GM12878 (cell line): ENCODE results near the gene TMEM132D. TPM values are rescaled to one million over a fixed set of nuclear protein-coding genes. Genes with fewer than 3 reads are reported as not detected.

Experiments used
- ATAC-seq: fragments of 200-7000 bp; cut with Tn5 transposase; 3 replicates; pipeline ENCODE4 v1.9.1; 2020; ENCODE audit warnings: mild to moderate bottlenecking, moderate library complexity
- BruUV-seq: library from RNA; stranded (reverse); fragments of 400-500 nt; replicated peaks from 2 replicates; lab custom pipeline; 2021; lab: Mats Ljungman, UMichigan
- CTCF ChIA-PET: fragments of 300-600 bp; sonication (Branson Sonifier 250); formaldehyde crosslinking; extraction: SDS; loops from one replicate; lab custom pipeline; 2021; ENCODE audit warnings: inconsistent platforms; lab: Yijun Ruan, JAX
- POLR2A ChIA-PET: fragments of 350-600 bp; formaldehyde crosslinking; extraction: SDS; loops from one replicate; lab custom pipeline; 2021; ENCODE audit warnings: inconsistent platforms; lab: Charles Lee
- RAD21 ChIA-PET: fragments of 300-600 bp; sonication (Branson Sonifier 250); formaldehyde crosslinking; loops from one replicate; lab custom pipeline; 2023; ENCODE audit warnings: antibody characterized with exemption; ENCODE audit not compliant: unreplicated experiment; lab: Charles Lee
- SMC1A ChIA-PET: fragments of 300-600 bp; sonication (Branson Sonifier 250); formaldehyde crosslinking; loops from one replicate; lab custom pipeline; 2023; ENCODE audit not compliant: unreplicated experiment, uncharacterized antibody; lab: Charles Lee
- DNase-seq: peaks from one replicate; pipeline ENCODE4 v3.0.0-alpha.2; 2011; ENCODE audit warnings: low read depth, low spot score
- FAIRE-seq: peaks from 3 replicates; lab custom pipeline; 2011; peaks lifted over from hg19 to GRCh38; lab: Jason Lieb, UNC
- H2AFZ ChIP-seq: 2 replicates; pipeline ENCODE4 v1.6.0; 2011; ENCODE audit warnings: low read depth, low read length, control low read depth; ENCODE audit not compliant: control insufficient read depth
- H3K27ac ChIP-seq: 2 replicates; pipeline ENCODE4 v1.5.1; 2011; ENCODE audit warnings: control low read depth; ENCODE audit not compliant: control insufficient read depth, insufficient read depth
- H3K27me3 ChIP-seq, 2 experiments: replicated peaks in 1 of 2; 2 replicates each; pipeline versions ENCODE4 v1.6.0 to v1.6.1; 2011; ENCODE audit warnings: low read length in 1 of 2; ENCODE audit not compliant: control insufficient read depth in 2 of 2, insufficient read depth in 2 of 2
- H3K36me3 ChIP-seq, 2 experiments: 2 replicates each; pipeline ENCODE4 v1.5.1; 2011; ENCODE audit warnings: low read length in 1 of 2; ENCODE audit not compliant: control insufficient read depth in 2 of 2, insufficient read depth in 2 of 2
- H3K4me1 ChIP-seq: 2 replicates; pipeline ENCODE4 v1.6.1; 2011; ENCODE audit warnings: mild to moderate bottlenecking, low read length, moderate library complexity, mixed read lengths; ENCODE audit not compliant: control insufficient read depth, insufficient read depth
- H3K4me2 ChIP-seq: 2 replicates; pipeline ENCODE4 v1.6.0; 2011; ENCODE audit warnings: control low read depth; ENCODE audit not compliant: control insufficient read depth, insufficient read depth
- H3K4me3 ChIP-seq: fragments of 200-600 bp; sonication (generic); 2 replicates; pipeline ENCODE4 v1.5.1; 2016
- H3K79me2 ChIP-seq: 2 replicates; pipeline ENCODE4 v1.6.0; 2011; ENCODE audit warnings: low read length; ENCODE audit not compliant: control insufficient read depth, insufficient read depth
- H3K9ac ChIP-seq: 2 replicates; pipeline ENCODE4 v1.8.0; 2011; ENCODE audit warnings: low read length, control low read depth, mixed read lengths; ENCODE audit not compliant: control insufficient read depth, insufficient read depth
- H3K9me3 ChIP-seq: replicated peaks from 3 replicates; pipeline ENCODE4 v1.5.1; 2011; ENCODE audit warnings: mild to moderate bottlenecking, low read length; ENCODE audit not compliant: control insufficient read depth, insufficient read depth
- H4K20me1 ChIP-seq: 2 replicates; pipeline ENCODE4 v1.6.0; 2011; ENCODE audit not compliant: control insufficient read depth, insufficient read depth
- ASH2L ChIP-seq: fragments of 300-600, 200-600 bp; sonication (generic); IDR thresholded peaks from 2 replicates; pipeline ENCODE4 v1.6.1; 2017; ENCODE audit warnings: low read depth, mild to moderate bottlenecking, borderline replicate concordance
- BCL11A ChIP-seq: IDR thresholded peaks from 2 replicates; pipeline ENCODE4 v1.6.1; 2011; ENCODE audit warnings: low read depth, low read length
- CBFB ChIP-seq: IDR thresholded peaks from 2 replicates; pipeline ENCODE4 v1.6.1; 2016; ENCODE audit warnings: antibody characterized with exemption, low read depth
- CBX3 ChIP-seq: fragments of 200-600 bp; sonication (generic); IDR thresholded peaks from 2 replicates; pipeline ENCODE4 v1.6.1; 2016; ENCODE audit warnings: low read depth, borderline replicate concordance
- EGR1 ChIP-seq, 2 experiments: IDR thresholded peaks; 1 replicate in 1 of 2; 2 replicates in 1 of 2; pipeline ENCODE4 v1.6.1; 2011 to 2012; ENCODE audit warnings: low read depth in 2 of 2, low read length in 2 of 2, borderline replicate concordance in 1 of 2, mild to moderate bottlenecking in 1 of 2, moderate library complexity in 1 of 2
- FOS ChIP-seq: IDR thresholded peaks from 3 replicates; pipeline ENCODE4 v1.6.1; 2011; ENCODE audit warnings: borderline replicate concordance; ENCODE audit not compliant: insufficient read length; ENCODE audit errors: extremely low read depth
- FOXK2 ChIP-seq: fragments of 450-650 bp; IDR thresholded peaks from 2 replicates; pipeline ENCODE4 v1.6.1; 2017; ENCODE audit warnings: mild to moderate bottlenecking, moderate library complexity
- FOXM1 ChIP-seq: IDR thresholded peaks from 2 replicates; pipeline ENCODE4 v1.6.1; 2012; ENCODE audit warnings: low read depth, mild to moderate bottlenecking, inconsistent platforms, low read length, moderate library complexity
- JUNB ChIP-seq: IDR thresholded peaks from 2 replicates; pipeline ENCODE4 v1.6.1; 2016; ENCODE audit warnings: antibody characterized with exemption, mild to moderate bottlenecking
- JUND ChIP-seq: IDR thresholded peaks from 2 replicates; pipeline ENCODE4 v1.6.1; 2012; ENCODE audit warnings: low read depth, mild to moderate bottlenecking, low read length, improper control_type of control experiment, moderate library complexity
- KLF5 ChIP-seq: fragments of 450-650 bp; IDR thresholded peaks from 2 replicates; pipeline ENCODE4 v1.6.1; 2014; ENCODE audit warnings: mild to moderate bottlenecking; ENCODE audit not compliant: partially characterized antibody
- MYC ChIP-seq: IDR thresholded peaks from 2 replicates; pipeline ENCODE4 v1.6.1; 2011; ENCODE audit warnings: mild to moderate bottlenecking, low read length, moderate library complexity, inconsistent platforms; ENCODE audit not compliant: insufficient read depth, insufficient replicate concordance, insufficient read length, severe bottlenecking
- NRF1 ChIP-seq: conservative IDR thresholded peaks from 2 replicates; pipeline ENCODE4 v1.6.1; 2011; ENCODE audit warnings: mild to moderate bottlenecking, low read depth, low read length, improper control_type of control experiment
- PML ChIP-seq: IDR thresholded peaks from 2 replicates; pipeline ENCODE4 v1.6.1; 2012; ENCODE audit warnings: low read length, inconsistent platforms
- POLR2AphosphoS5 ChIP-seq: IDR thresholded peaks from 2 replicates; pipeline ENCODE4 v1.6.1; 2011; ENCODE audit warnings: mild to moderate bottlenecking, low read length, inconsistent platforms
- RAD51 ChIP-seq: fragments of 450-650 bp; IDR thresholded peaks from 2 replicates; pipeline ENCODE4 v1.6.1; 2016; ENCODE audit warnings: moderate library complexity, mild to moderate bottlenecking, inconsistent platforms
- SRF ChIP-seq, 2 experiments: IDR thresholded peaks; 2 replicates each; pipeline ENCODE4 v1.6.1; 2011; ENCODE audit warnings: low read depth in 2 of 2, low read length in 2 of 2, mild to moderate bottlenecking in 1 of 2, moderate library complexity in 1 of 2
- TARDBP ChIP-seq: IDR thresholded peaks from 2 replicates; pipeline ENCODE4 v1.6.1; 2016; ENCODE audit warnings: borderline replicate concordance
- WRNIP1 ChIP-seq: IDR thresholded peaks from 2 replicates; pipeline ENCODE4 v1.6.1; 2011; ENCODE audit warnings: low read depth, low read length, improper control_type of control experiment, borderline replicate concordance
- ZNF24 ChIP-seq: fragments of 450-650 bp; IDR thresholded peaks from 2 replicates; pipeline ENCODE4 v1.6.1; 2017; ENCODE audit warnings: antibody characterized with exemption, mild to moderate bottlenecking
- WGBS: methylation state at CpG from one replicate; pipeline ENCODE4 v1.1.6; 2016; ENCODE audit warnings: low lambda C conversion rate; ENCODE audit not compliant: insufficient replicate concordance, insufficient coverage; ENCODE audit errors: missing lambda C conversion rate; 5-methylcytosine and 5-hydroxymethylcytosine counted together
- in situ Hi-C: fragments of 300-500 bp; cut with MboI; formaldehyde crosslinking; loops from 9 replicates; pipeline ENCODE4 v1.14.3; 2018; ENCODE audit warnings: mixed read lengths
- intact Hi-C: fragments of 100-400 bp; cut with micrococcal nuclease; formaldehyde crosslinking; loops from one replicate; pipeline ENCODE4 v1.14.2; 2022; ENCODE audit not compliant: unreplicated experiment
- polyA plus RNA-seq, 11 experiments: library from polyadenylated mRNA; depleted of rRNA in 4 of 11; unstranded in 6 of 11; stranded (reverse) in 5 of 11; fragments of >200 nt; fragmentation: Nextera tagmentation in 4 of 11; fragmentation: Illumina TruSeq in 1 of 11; extraction: Ambion mirVana in 4 of 11; extraction: Trizol in 1 of 11; gene quantifications; 1 replicate in 1 of 11; 2 replicates in 10 of 11; pipeline versions ENCODE4 v1.2.1 to v1.2.3, GENCODE V29; 2011 to 2016; ENCODE audit warnings: inconsistent platforms in 2 of 11, missing spikeins in 2 of 11, low read depth in 1 of 11
- total RNA-seq, 4 experiments: library from RNA; depleted of rRNA in 3 of 4; stranded (reverse); fragments of >200 nt in 3 of 4; fragmentation: Illumina TruSeq in 1 of 4; extraction: Trizol in 1 of 4; gene quantifications; 2 replicates each; pipeline versions ENCODE4 v1.2.1 to v1.2.3, GENCODE V29; 2013 to 2021
- TF ChIP-seq, protein P1 (sequence below): fragments of 450-650 bp; IDR thresholded peaks from 2 replicates; pipeline ENCODE4 v1.6.1; 2017; ENCODE audit warnings: mild to moderate bottlenecking
- TF ChIP-seq, protein P2 (sequence below): fragments of 150-350 bp; IDR thresholded peaks from 2 replicates; pipeline ENCODE4 v1.6.1; 2014; ENCODE audit warnings: mild to moderate bottlenecking, low read depth, low read length

TMEM132D gene
- total and polyA plus RNA-seq, 10 of the 15 experiments (the other 5 are each of a cell fraction or from before 2014, with no cell fraction given): under 0.01 to 0.12 (median 0.02) TPM; not detected in 3

DNA sequence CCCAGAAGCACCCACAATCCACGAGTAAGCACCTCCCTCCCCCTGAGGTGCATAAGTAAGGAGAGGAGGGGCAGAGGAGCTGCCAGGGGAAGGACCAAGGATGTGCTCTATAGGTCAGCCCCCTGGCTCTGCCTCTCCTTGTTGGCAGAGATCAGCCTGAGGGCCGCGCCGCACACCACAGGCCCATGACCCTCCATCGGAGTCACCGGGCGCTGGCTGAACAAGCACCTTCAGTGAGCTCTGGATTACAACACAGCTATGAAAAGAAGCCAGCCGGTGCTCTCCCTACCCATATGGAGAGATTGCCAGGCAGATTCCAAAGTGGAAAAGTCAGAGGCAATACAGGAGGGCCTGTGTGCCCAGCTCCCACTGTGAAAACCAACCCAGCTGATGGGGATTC, 793.2 kb downstream of the TMEM132D start (continued):
- TF ChIP-seq ASH2L (no peak), POLR2AphosphoS5 (no peak), CBFB (no peak), FOXK2 (no peak), ZNF24 (no peak)

DNA sequence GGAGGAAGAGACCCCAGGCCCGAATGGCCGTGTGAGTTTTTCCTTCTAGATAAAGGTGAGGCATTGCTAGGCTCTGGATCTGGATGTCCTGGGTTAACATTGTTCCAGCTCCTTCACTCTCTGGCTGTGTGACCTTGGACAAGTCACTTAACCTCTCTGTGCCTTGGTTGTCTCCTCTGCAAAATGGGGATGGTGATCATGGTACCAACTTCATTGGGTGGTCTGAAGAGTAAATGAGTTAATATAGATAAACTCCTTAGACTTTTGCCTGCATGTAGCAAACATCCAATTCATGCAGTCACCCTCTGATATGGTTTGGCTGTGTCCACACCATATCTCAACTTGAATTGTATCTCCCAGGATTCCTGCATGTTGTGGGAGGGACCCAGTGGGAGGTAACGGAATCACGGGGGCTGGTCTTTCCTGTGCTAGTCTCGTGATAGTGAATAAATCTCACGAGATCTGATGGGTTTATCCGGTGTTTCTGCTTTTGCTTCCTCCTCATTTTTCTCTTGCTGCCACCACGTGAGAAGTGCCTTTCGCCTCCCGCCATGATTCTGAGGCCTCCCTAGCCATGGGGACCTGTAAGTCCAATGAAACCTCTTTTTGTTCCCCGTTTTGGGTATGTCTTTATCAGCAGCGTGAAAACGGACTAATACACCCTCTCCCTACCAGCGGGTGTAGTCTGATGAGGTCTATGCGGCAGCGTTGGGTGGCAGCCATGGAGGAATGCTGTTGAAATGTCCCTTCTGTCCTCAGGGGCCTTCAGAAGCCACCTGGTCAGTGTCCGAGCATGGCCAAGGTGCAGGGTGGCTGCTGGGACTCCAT, 794.4 kb downstream of the TMEM132D start:
- peak; percentile 70 for FAIRE-seq
- TF ChIP-seq FOS (no peak), WRNIP1 (no peak), JUNB (no peak), CBX3 (no peak), FOXM1 (no peak), JUND (no peak), MYC (no peak), BCL11A (no peak), CBFB (no peak), PML (no peak), SRF (IDR thresholded peaks at IDR 0.05; ENCODE audit: low read depth in 2 of 2, low read length in 2 of 2) (no peak), TARDBP (no peak), NRF1 (no peak), KLF5 (no peak), RAD51 (no peak), EGR1 (IDR thresholded peaks at IDR 0.05; ENCODE audit: borderline replicate concordance in 1 of 2, low read depth in 2 of 2, low read length in 2 of 2) (no peak)
- TF ChIP-seq, protein P1, sequence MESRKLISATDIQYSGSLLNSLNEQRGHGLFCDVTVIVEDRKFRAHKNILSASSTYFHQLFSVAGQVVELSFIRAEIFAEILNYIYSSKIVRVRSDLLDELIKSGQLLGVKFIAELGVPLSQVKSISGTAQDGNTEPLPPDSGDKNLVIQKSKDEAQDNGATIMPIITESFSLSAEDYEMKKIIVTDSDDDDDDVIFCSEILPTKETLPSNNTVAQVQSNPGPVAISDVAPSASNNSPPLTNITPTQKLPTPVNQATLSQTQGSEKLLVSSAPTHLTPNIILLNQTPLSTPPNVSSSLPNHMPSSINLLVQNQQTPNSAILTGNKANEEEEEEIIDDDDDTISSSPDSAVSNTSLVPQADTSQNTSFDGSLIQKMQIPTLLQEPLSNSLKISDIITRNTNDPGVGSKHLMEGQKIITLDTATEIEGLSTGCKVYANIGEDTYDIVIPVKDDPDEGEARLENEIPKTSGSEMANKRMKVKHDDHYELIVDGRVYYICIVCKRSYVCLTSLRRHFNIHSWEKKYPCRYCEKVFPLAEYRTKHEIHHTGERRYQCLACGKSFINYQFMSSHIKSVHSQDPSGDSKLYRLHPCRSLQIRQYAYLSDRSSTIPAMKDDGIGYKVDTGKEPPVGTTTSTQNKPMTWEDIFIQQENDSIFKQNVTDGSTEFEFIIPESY: no peak
- TF ChIP-seq, protein P2, sequence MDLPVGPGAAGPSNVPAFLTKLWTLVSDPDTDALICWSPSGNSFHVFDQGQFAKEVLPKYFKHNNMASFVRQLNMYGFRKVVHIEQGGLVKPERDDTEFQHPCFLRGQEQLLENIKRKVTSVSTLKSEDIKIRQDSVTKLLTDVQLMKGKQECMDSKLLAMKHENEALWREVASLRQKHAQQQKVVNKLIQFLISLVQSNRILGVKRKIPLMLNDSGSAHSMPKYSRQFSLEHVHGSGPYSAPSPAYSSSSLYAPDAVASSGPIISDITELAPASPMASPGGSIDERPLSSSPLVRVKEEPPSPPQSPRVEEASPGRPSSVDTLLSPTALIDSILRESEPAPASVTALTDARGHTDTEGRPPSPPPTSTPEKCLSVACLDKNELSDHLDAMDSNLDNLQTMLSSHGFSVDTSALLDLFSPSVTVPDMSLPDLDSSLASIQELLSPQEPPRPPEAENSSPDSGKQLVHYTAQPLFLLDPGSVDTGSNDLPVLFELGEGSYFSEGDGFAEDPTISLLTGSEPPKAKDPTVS: no peak

More for the DNA sequence above, 794.4 kb downstream of the TMEM132D start:
- ATAC-seq (no peak), DNase-seq (no peak)
- Histone ChIP-seq H3K4me2 (no peak overlapping the region), H3K27ac (no peak overlapping the region), H3K9me3 (no peaks in the 10 kb centered on the region; the same call in 2 of the 3 replicates), H3K27me3 (no peaks in the 10 kb centered on the region; a peak in 1 of 4 replicates), H2AFZ (no peak overlapping the region), H3K36me3 (no peaks in the 10 kb centered on the region), H3K4me3 (no peak overlapping the region), H3K9ac (no peak overlapping the region), H3K4me1 (no peaks in the 10 kb centered on the region), H3K79me2 (no peaks in the 10 kb centered on the region), H4K20me1 (no peaks in the 10 kb centered on the region)
- POLR2A ChIA-PET: no interaction called here
- RAD21 ChIA-PET: no interaction called here
- WGBS: 30% methylated on average over 17 of the region's 17 CpGs
- SMC1A ChIA-PET: no interaction called here
- CTCF ChIA-PET: no interaction called here
- in situ Hi-C loops: no loop called here
- intact Hi-C loops: no loop called here
- BruUV-seq: no TSS peak
